Astrocyte of the cerebellum (primary cell): ENCODE results near the gene RSPH3.
"Not testable (repeated sequence)": the region's sequence is repeated elsewhere in the genome, so short reads cannot be mapped to it uniquely, and the experiment has no call there.

ENCODE experiments used
- DNase-seq: peaks from one replicate; pipeline ENCODE4 v3.0.0-alpha.2; 2011; ENCODE audit warnings: low read depth
- H3K4me3 ChIP-seq: 2 replicates; pipeline ENCODE4 v1.5.1; 2011; ENCODE audit warnings: mild to moderate bottlenecking, low read depth, low read length, moderate library complexity
- in situ Hi-C: cut with HindIII; loops from 2 replicates; pipeline ENCODE4 v1.10.0; 2017; ENCODE audit warnings: low sequenced_read_pairs
- TF ChIP-seq, protein P1 (sequence below): IDR thresholded peaks from 2 replicates; pipeline ENCODE4 v1.5.1; 2012; ENCODE audit warnings: low read length, low read depth, moderate library complexity, mild to moderate bottlenecking; ENCODE audit errors: missing control alignments

The RSPH3 gene

DNA sequence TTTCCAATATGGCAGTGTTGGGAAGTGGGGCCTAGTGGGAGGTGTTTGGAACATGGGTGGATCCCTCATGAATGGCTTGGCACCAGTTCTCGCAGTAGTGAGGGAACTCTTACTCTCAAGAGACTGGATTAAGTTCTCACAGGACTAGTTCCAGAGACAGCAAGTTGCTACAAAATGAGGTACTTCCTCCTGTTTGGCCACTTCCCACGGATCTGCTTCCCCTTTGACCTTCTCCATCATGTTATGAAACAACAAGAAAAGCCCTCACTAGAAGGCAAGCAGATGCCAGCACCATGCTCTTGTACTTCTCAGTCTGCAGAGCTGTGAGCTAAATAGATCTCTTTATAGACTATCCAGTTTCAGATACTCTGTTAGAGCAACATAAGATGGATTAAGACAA, 3.1 kb downstream of the RSPH3 start:
- DNase-seq: no peak
- TF ChIP-seq, protein P1, sequence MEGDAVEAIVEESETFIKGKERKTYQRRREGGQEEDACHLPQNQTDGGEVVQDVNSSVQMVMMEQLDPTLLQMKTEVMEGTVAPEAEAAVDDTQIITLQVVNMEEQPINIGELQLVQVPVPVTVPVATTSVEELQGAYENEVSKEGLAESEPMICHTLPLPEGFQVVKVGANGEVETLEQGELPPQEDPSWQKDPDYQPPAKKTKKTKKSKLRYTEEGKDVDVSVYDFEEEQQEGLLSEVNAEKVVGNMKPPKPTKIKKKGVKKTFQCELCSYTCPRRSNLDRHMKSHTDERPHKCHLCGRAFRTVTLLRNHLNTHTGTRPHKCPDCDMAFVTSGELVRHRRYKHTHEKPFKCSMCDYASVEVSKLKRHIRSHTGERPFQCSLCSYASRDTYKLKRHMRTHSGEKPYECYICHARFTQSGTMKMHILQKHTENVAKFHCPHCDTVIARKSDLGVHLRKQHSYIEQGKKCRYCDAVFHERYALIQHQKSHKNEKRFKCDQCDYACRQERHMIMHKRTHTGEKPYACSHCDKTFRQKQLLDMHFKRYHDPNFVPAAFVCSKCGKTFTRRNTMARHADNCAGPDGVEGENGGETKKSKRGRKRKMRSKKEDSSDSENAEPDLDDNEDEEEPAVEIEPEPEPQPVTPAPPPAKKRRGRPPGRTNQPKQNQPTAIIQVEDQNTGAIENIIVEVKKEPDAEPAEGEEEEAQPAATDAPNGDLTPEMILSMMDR: no peak
- in situ Hi-C loops: no loop called here
- H3K4me3 ChIP-seq: no peak overlapping the region

- TF ChIP-seq, protein P1: no peak
- no peak overlapping the region for H3K4me3 ChIP-seq
- DNase-seq: no peak
- in situ Hi-C loops: no loop called here
Measured at GRCh38 chr6:158993639-158994038, 6.4 kb downstream of the RSPH3 start.

DNA sequence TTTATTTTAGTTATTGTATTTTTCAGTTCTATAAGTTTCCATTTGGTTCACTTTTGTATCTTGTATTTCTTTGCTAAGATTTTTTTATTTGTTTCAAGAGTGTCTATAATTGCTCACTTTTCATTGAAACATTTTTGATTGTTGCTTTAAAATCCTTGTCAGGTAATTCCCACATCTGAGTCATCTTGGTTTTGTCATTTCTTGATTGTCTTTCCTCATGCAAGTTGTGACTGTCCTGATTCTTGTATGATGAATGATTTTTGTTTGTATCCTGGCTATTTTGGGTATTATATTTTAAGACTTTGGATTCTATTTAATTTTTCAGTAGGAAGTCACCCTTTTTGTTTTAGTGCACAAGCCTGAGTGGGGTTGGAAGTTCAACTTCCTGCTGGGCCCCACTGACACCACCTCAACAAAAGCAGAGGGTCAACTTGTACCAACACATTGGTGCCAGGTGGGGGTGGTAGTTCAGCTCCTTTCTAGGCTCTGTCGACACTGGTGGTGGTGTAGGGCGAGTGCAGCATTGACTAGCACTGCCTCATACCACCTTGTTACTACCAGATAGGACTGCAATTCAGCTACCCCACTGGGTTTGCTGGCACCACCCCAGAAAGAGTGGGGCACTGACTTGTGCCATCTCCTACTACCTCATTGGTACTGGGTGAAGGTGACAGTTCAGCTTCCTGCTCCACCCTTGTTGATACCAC, 8.8 kb downstream of the RSPH3 start:
- TF ChIP-seq, protein P1: no peak
- no peak for DNase-seq
- in situ Hi-C loops: no loop called here
- no peak overlapping the region for H3K4me3 ChIP-seq

DNA sequence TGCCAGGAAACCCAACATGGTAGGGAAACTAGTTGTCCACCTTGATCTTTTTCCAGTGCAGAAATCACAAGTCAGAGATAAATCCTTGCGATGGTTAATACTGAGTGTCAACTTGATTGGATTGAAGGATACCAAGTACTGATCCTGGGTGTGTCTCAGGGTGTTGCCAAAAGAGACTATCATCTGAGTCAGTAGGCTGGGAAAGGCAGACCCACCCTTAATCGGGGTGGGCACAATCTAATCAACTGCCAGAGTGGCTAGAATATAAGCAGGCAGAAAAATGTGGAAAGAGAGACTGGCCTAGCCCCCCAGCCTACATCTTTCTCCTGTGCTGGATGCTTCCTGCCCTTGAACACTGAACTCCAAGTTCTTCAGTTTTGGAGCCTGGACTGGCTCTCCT, 10.3 kb downstream of the RSPH3 start:
- in situ Hi-C loops: not testable (repeated sequence)

GRCh38 chr6:158988477-158988876, 11.5 kb downstream of the RSPH3 start:
- no peak for DNase-seq
- TF ChIP-seq, protein P1: no peak
- in situ Hi-C loops: no loop called here
- H3K4me3 ChIP-seq: no peak overlapping the region

More for the DNA sequence above, 10.3 kb downstream of the RSPH3 start:
- not testable (repeated sequence) for DNase-seq, H3K4me3 ChIP-seq

DNA sequence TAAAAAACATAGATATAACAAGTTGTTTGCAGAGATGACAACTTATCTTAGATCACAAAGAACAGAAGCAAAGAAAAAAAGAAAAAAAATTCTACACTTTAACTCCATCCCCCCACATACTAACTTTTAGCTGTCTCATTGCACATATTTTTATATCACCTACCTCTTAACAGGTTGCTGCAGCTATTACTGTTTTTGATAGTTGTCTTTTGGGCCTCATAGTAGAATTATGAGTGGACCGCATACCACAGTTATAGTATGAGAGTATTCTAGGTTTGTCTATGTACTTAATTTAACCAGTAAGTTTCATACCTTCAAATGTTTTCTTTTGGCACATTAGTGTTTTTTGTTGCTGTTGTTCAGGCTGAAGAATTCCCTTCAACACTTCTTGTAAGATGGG, 12.3 kb downstream of the RSPH3 start:
- TF ChIP-seq, protein P1: no peak
- H3K4me3 ChIP-seq: no peak overlapping the region
- no peak for DNase-seq
- in situ Hi-C loops: no loop called here

DNA sequence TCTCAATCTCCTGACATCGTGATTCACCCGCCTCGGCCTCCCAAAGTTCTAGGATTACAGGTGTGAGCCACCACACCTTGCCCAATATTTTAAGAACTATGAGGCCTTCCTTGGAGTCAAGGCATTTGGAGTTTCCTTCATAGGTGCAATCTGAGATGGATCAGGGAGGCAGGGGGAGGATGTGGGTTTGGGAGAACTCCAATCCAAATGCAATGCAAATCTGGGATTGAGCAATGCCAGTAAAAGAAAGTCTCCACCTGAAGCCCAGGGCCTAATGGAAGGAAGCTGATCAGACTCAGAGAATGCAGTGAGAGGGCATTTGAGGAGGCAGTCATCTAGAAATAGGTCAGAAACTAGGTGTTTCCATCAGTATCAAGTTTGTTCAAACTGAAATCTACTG, 21.2 kb downstream of the RSPH3 start:
- in situ Hi-C loops: no loop called here
- TF ChIP-seq, protein P1: no peak
- DNase-seq: peak; percentile 57

More for the DNA sequence above, 21.2 kb downstream of the RSPH3 start:
- H3K4me3 ChIP-seq: no peak overlapping the region
